Type B pancreatic cell (in vitro differentiated cells): ENCODE measurements around the gene ANKH. TPM values are rescaled to one million over a fixed set of nuclear protein-coding genes. Genes with fewer than 3 reads are reported as not detected.
"Not testable (repeated sequence)": the region's sequence is repeated elsewhere in the genome, so short reads cannot be mapped to it uniquely, and the experiment has no call there.

Source experiments
- DNase-seq: peaks from one replicate; pipeline ENCODE4 v3.0.0; 2021; ENCODE audit warnings: mixed read lengths; ENCODE audit not compliant: unreplicated experiment; ENCODE audit errors: extremely low spot score
- H3K27ac Mint-ChIP-seq: 2 replicates; pipeline ENCODE4 v1.8.0; 2021; ENCODE audit warnings: mild to moderate bottlenecking, mixed read lengths
- H3K27me3 Mint-ChIP-seq: 2 replicates; pipeline ENCODE4 v1.8.0; 2021; ENCODE audit warnings: mixed read lengths
- H3K36me3 Mint-ChIP-seq: 2 replicates; pipeline ENCODE4 v1.8.0; 2021; ENCODE audit warnings: mixed read lengths
- H3K4me1 Mint-ChIP-seq: one replicate; pipeline ENCODE4 v1.8.0; 2021; ENCODE audit warnings: mixed read lengths; ENCODE audit not compliant: unreplicated experiment
- H3K4me3 Mint-ChIP-seq: 2 replicates; pipeline ENCODE4 v1.8.0; 2021; ENCODE audit warnings: mild to moderate bottlenecking, mixed read lengths
- H3K9me3 Mint-ChIP-seq: 2 replicates; pipeline ENCODE4 v1.8.0; 2021; ENCODE audit warnings: mixed read lengths
- CTCF ChIP-seq: fragments of 200-600 bp; sonication (generic); conservative IDR thresholded peaks from 2 replicates; pipeline ENCODE4 v1.5.0; 2021; ENCODE audit warnings: antibody characterized with exemption, mild to moderate bottlenecking
- long read RNA-seq: library from polyadenylated mRNA; unstranded; transcript quantifications from one replicate; pipeline ENCODE4 v2.0.0, GENCODE V29; 2020
- total RNA-seq: library from RNA; stranded (reverse); gene quantifications from 2 replicates; pipeline ENCODE4 v1.2.1, GENCODE V29; 2021; ENCODE audit warnings: low replicate concordance

Gene ANKH
- total RNA-seq, result 37.3 and 41.1 TPM in 2 replicates
- long read RNA-seq, full-length matches to known transcripts, result 1 of 18 reads
- long read RNA-seq, partial matches to known transcripts, result 5 of 18 reads
- long read RNA-seq, other reads (novel, unspliced or antisense), result 12 of 18 reads

GRCh38 chr5:14871214-14872069, at the start of gene ANKH:
Gene ANKH, minus strand, starts transcription at chr5:14871778. Its CDS starts 331 bp downstream, at chr5:14871447.
- Mint-ChIP-seq H3K27ac (peak within 1 kb of the TSS; percentile 45), H3K36me3 (peaks cover 3% of the 10 kb centered on the region), H3K9me3 (no peaks in the 10 kb centered on the region), H3K4me1 (peaks cover 14% of the 10 kb centered on the region), H3K27me3 (peaks cover 27% of the 10 kb centered on the region), H3K4me3 (peak within 1 kb of the TSS; percentile 90)
- TF ChIP-seq CTCF, result no peak
- peak; percentile 89 for DNase-seq

GRCh38 chr5:14920121-14920520, 48.5 kb upstream of the ANKH start:
- no peak for DNase-seq
- peaks cover 12% of the 10 kb centered on the region for H3K9me3 Mint-ChIP-seq

GRCh38 chr5:14919106-14919505, 47.5 kb upstream of the ANKH start:
- Mint-ChIP-seq H3K4me1 (peaks cover 39% of the 10 kb centered on the region), H3K9me3 (peaks cover 12% of the 10 kb centered on the region)
- H3K4me3 Mint-ChIP-seq, DNase-seq, H3K27me3 Mint-ChIP-seq, H3K27ac Mint-ChIP-seq, H3K36me3 Mint-ChIP-seq: not testable (repeated sequence)

More at GRCh38 chr5:14920121-14920520, 48.5 kb upstream of the ANKH start:
- H3K4me1 Mint-ChIP-seq, result peaks cover 39% of the 10 kb centered on the region
- peaks cover 4% of the 10 kb centered on the region for H3K36me3 Mint-ChIP-seq
- H3K27ac Mint-ChIP-seq, result no peak overlapping the region
- peaks cover 7% of the 10 kb centered on the region for H3K27me3 Mint-ChIP-seq
- TF ChIP-seq CTCF, result no peak
- H3K4me3 Mint-ChIP-seq, result no peak overlapping the region

- no peak for TF ChIP-seq CTCF
- Mint-ChIP-seq H3K4me1 (peaks cover 38% of the 10 kb centered on the region), H3K4me3 (no peak overlapping the region), H3K9me3 (peaks cover 12% of the 10 kb centered on the region), H3K27ac (no peak overlapping the region), H3K36me3 (peaks cover 4% of the 10 kb centered on the region), H3K27me3 (peaks cover 7% of the 10 kb centered on the region)
- DNase-seq, result no peak
Observed at GRCh38 chr5:14917719-14918118, 46.1 kb upstream of the ANKH start.

GRCh38 chr5:14915291-14915952, 43.8 kb upstream of the ANKH start:
- H3K4me3 Mint-ChIP-seq, result peak overlapping the region; percentile 78
- peak overlapping the region; percentile 84 for H3K27ac Mint-ChIP-seq
- no peak for TF ChIP-seq CTCF

More at GRCh38 chr5:14915291-14915952, 43.8 kb upstream of the ANKH start:
- H3K36me3 Mint-ChIP-seq, result peaks cover 4% of the 10 kb centered on the region
- H3K4me1 Mint-ChIP-seq, result peaks cover 38% of the 10 kb centered on the region
- H3K9me3 Mint-ChIP-seq, result peaks cover 12% of the 10 kb centered on the region
- peaks cover 3% of the 10 kb centered on the region for H3K27me3 Mint-ChIP-seq
- DNase-seq, result no peak
